HS-27A (cell line): Measurements from ENCODE around the gene COPS3.
A peak's percentile ranks its signal among the peaks of the same experiment; 100 is the strongest.

Experiments
- DNase-seq: peaks from one replicate; pipeline ENCODE4 v3.0.0-alpha.2; 2012; ENCODE audit warnings: low read depth, missing footprints

The COPS3 gene

DNA sequence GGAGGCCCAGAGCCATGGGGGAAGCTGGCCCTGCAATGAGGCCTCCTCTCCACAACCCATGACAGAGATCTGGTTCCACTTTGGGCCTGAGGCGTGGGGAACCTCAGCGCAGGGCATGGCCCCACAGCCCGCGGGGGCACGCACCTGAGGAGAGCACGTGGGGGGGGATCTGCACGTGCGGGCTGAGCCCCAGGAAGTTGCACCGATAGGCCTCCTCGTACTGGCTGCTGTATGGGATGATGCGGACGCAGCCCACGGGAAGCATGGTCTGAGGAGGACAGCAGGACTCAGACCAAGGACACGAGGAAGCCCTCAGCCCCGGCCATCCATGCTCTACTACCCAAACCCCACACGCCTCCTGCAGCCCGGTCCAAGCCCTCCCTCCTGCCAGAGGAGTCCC is 64.8 kb downstream of the COPS3 start:
- no peak for DNase-seq

DNA sequence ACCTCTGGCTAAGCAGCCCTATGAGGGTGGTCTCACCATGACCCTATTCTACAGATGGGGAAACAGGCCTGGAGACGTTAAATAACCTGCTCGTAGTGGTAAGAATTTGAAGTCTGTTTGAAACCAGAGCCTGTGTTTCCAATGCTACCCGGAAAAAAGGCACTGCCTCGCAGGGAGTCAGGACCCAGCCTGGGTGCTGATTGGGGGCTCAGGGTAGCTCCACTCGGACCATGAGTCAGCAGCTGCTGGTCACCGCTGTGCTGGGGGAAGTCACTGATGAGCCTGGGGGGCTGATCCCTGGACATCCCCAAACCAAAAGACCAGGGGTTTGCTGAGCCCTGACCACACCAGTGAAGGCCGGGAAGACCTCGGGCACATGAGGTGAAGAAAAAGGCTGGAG is 65.5 kb downstream of the COPS3 start:
- DNase-seq, result no peak

DNA sequence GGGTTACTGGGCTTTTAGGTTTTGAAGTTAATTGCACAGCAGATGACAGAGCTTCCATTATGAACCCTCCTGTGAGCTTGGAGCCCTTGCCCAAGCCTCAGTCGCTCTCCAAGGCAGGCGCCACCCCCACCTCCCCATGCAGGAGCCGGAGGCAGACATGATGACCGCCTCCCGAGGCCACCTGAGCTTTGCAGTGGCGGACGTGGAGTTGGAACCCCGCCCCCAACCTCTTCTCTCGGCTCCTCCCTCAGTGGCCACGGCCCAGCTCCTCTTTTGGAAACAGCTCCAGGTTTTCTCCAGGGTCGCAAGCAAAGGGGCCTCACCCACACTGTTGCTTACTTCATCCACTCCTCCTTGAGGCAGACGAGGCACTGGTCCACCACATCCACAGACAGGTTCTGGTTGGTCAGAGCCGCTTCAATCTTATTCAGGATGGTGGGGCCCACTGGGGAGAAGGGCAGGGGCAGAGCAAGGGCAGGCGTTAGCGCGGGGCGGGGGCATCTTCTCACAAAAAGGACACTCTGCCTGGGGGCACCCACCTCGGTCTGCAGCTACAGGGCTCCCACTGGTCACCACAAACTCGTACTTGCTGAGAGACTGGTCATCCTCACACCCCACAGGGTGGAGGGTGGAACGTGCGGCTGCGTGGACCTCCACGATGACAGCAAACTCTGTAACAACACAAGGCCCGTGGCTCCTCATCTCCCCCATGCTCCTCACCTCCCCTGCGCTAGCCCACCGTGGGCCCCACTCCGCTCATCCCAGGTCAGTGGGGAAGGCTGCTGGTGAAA is 66.2 kb downstream of the COPS3 start:
- no peak for DNase-seq

DNA sequence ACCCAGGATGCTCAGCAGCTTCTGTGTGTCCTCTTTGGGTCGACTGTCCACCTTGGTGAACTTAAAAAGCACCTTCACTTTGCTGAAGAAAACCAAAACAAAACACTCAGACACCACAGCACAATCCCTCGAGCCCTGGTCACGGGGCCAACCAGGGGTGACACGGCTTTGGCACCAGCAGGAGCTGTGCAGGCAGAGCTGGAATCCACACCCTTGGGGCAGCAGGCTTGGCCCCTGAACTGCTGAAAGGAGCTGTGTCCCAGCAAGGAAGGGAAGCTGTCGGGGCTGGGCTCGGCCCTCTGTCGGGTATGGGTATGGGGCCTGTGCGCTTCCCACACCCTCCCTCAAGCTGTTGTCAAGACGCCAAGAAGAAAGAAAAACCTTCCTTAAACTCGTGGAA is 67.3 kb downstream of the COPS3 start:
- DNase-seq, result no peak

DNA sequence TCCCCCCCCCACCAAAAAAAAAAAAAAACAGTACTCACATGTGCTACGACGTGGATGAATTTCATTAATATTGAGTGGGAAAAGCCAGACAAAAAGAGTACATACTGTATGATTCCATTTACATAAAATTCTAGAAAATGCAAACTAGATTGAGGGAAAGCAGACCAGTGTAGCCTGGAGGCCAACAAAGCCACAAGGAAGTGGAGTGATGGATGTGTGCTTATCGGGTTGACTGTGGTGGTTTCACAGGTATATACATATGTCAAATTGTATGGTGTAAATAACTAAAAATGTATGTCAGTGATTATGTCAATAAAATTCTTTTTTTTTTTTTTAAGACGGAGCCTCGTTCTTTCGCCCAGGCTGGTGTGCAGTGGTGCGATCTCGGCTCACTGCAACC is 73.0 kb downstream of the COPS3 start:
- no peak for DNase-seq

DNA sequence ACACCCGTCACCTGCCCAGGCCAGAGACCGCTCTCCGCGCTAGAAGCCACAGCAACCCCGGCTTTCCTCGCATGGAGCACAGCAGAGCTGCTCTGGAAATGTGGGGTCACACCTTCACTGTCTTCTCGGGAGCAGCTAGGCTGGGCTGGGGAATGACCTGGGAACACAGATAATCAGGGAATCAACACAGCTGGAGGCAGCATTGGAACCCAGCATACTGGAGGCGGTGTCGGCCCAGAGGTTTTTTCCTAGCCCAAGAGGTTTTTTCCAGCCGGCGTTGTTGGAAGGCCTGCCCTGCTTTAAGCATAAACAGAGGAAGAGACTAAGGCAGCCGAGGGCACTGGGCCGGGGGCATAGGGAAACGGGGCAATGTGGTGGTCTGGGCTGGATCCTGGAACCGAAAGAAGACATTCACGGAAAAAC is 74.1 kb downstream of the COPS3 start:
- no peak for DNase-seq

DNA sequence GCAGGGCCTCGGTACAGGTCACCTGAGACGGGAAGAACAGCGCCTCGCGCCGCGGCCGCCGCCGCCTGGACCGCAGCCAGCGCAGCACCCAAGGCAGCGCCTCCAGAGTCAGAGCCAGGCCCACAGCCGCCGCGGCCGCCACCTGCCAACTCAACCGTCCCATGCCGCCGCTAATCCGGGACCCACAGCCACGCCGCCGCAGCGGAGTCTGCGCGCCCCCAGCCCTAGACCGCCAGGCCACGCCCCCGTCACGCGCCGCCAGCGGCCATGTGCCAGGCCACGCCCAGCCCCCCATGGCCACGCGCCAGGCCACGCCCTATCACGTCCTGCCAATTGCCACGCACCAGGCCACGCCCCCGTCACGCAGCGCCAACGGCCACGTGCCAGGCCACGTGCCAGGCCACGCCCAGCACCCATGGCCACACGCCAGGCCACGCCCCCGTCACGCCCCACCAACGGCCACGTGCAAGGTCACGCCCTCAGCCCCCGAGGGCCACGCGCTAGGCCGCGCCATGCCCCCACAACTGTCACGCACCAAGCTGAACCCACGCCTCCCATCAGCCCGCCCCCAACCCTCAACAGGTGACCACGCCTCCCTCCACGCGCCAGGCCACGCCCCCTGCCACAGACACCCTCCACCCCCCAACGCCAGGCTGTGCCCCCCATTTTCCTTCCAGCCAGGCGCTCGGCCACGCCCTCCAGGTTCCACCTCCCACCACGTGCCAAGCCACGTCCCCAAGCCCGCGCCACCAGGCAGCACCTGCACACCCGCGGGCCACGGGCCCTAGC is 74.7 kb downstream of the COPS3 start, which contains the start of gene PLD6:
Gene PLD6 (minus strand): TSS at position 210 of the 789 bp plus-strand sequence. CDS start 47 bp downstream, at position 163.
- DNase-seq, result peak; percentile 83

DNA sequence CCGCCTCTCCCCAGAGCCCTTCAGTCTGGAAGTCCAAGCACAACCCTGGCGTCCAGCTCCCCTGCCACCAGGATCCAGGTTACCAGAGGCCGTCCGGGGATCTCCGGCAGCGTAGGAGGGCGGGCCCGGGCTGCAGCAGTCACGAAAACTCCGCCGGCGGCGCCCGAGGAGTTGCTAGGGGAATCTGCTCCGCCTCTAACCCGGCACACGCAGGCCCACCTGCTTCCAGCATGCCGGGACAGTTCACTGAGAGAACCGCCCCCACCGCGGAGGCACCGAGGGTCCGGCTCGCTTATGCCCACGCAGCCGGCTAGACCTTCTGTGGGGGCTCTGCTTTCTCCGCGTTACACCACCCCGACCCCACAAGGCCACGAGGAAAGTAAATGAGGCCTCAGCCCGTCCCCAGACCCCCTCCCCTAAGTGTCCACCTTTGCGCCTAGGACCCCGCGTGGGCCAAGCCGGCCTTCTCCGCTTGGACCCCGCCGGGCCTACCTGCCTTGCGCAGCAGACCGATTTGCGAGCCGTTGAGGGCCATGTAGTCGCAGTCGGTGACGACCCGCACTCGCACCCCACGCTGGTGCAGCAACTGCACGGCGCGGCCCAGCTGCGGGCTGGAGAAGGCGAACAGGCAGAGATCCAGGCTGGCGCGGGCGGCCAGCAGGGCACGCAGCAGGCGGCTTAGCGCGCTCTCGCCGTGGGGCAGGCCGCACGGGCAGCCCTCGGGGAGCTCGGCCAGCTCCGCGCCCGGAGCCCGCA is 75.5 kb downstream of the COPS3 start:
- DNase-seq, result peak; percentile 42

DNA sequence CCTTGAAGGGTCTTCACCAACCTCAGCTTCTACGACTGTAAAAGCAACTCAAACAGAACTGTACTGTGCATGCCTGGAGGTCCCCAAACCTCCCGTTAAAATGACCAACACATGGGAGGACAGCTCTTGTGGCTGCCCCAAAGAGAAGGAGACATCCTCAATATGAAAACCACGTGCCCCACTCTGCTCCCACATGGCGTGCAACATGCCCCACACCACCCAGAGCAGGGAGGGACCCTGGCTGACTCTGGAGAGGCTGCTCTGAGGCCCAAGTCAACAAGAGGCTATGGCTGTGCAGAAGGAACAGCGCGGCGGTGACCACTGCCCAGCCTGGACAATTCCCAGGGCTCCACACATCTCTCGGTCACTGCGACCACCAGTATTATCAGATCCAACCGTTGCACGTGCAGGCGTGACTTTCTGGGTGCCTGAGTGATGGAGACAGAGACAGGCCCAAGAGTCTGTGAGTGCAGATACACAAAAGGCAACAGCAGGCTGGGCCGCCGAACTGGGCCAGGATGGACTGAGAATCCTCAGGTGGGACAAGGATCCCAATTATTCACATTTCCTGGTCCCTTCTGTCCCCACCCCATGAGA is 76.3 kb downstream of the COPS3 start:
- no peak for DNase-seq

DNA sequence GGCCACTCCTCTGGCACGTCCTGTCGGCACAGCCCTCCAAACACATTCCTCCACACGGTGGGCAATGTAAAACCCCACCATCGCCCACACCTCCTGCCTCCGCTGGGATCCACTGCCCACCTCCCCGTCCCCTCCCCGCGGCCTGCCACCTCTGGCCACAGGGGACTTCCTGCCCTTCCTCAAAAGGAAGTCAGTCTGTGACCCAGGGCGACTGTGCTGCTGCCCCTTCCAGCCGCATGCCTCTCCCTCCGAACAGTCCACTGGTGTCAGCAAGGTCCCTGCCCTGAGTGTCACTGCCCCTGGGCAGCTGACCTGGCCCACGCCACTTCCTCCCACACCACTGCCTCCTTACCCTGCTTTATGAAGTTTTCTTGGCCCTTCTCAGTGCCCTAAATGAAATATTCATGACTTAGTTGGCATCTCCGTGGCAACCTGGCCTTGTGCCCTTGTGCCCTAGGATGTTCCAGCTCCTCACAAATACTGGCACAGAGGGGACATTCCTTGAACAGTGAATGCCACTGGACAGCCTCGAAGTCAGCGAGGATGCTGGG is 76.9 kb downstream of the COPS3 start:
- no peak for DNase-seq

DNA sequence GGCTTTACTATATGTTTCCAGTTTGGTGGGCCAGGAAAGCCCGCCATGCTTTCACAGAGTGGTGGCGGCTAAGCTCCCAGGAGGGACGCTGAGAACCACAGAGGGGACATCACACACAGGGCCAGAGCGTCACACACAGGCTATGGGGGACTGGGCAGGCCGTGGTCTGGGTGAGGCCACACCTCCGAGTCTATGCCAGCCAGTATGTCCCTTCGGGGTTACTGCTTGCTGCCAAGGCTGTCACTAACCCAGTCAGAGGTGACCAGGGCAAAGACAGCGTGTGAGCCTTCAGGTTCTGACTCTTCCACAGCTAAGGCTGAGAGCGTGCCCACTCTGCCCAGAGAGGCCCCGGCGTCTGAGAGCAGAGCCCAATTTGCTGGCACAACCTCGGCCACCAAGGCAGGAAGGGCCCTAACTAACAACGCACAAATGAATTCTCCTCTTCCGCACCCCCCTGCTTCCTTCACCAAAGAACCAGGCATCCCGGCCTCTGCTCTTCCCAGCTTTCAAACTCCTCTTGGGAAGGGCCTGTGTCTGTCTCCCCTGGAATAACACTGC is 77.8 kb downstream of the COPS3 start:
- no peak for DNase-seq

DNA sequence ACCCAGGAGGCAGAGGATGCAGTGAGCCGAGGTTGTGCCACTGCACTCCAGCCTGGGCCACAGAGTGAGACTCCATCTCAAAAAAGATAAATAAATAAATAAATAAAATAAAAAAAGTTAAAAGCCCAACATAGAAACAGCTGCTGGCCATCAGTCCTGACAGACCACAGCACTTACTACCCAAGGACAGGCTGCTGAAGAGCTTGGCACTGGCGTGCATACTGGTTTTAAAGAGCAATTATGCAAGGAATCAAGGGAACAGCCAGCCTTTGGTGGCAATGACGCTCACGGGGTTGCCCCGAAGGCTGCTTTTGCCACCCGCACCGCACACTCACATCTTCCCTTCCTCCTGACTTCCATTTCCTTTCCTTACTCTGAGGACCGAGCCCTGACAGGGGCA is 79.1 kb downstream of the COPS3 start:
- DNase-seq, result no peak

DNA sequence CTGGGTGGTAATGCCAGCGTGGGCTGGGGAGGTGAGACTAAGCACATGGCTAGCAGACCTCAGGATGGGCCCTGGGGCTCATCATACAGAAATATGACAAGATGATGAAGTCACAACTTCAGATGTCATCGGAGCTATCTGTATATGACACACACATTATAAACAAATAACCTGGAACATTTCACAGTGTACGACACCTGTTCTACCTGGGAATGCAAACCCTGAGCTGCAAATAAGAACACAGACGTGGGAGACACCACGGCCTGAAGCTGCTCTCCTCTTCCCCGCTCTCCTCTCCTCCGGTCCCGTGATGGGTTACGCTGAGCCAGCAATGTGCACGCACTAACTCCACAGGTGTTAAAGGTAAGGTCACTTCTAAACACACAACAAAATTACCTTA is 79.8 kb downstream of the COPS3 start:
- DNase-seq, result no peak

DNA sequence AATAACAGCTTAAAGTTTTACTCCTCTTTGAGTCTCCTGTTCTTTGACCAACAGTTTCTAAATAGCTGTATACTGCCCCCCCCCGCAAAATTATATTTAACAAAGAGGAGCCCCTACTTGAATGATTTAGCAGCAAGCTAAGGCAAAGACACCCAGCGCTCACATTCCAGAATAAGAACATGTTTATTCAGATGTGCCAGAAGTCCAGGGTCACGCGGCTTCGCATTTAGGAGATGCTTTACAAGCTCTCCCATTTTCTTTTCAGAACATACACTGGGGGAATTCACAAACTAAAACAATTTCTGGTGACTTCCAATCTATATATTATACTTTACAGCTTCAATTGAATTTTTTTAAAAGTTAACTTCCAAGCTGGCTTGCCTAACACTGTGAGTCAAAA is 80.2 kb downstream of the COPS3 start:
- DNase-seq, result no peak

DNA sequence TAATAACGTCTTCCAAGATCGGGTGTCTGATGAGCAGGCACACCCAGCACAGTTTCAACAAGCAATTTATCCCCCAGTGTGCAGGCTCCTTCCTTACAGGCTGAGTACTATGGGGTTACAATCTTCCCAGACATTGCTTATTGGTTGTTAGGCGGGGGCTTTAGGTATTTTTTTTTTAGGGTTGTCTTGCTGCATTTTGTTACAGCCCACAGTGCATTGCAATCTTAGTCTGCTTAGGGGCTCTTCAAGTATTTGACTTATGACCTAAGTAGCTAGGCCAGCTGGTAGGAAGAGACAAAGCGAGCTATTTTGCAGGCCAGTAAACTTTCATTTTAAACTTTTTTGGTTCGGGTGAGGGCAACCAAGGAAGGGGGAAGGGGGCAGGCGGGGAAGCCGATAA is 80.7 kb downstream of the COPS3 start:
- DNase-seq, result no peak

DNA sequence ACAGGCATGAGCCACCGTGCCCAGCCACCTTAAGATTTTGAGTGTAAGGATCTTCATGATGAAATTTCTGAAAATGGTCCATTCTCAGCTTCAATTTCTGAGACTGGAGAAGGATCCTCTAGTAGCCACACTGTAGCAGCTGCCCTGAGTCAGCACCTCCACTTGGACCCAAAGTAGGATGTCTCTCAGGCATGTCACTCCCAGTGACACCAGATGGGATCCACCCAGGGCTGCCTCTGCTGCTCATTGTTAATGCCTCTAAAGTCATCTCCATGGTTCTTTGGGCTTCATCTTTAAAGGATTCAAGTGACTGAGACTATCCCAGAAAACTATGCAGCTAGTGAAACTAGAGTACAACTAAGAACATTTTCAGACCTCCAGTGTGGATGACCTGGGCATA is 82.8 kb downstream of the COPS3 start:
- DNase-seq, result no peak

DNA sequence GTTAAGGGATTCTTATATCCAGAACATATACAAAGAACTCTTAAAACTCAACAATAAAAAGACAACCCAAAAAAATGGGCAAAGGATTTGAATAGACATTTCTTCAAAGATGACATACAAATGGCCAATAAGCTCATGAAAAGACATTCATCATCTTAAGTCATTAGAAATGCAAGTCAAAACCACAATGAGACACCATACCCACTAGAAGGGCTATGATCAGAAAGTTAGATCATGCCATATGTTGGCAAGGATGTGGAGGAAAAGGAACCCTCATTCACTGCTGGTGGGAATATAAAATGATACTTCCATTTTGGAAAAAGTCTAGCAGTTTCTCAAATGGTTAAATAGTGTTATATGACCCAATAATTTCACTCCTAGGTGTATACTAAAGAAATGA is 84.3 kb downstream of the COPS3 start:
- no peak for DNase-seq
